RKO (cell line): Measurements from ENCODE around the gene CACTIN.

Experiments
- DNase-seq: peaks from one replicate; pipeline ENCODE4 v3.0.0-alpha.2; 2016; ENCODE audit warnings: low spot score

Gene CACTIN

GRCh38 chr19:3609779-3610719, 16.5 kb downstream of the CACTIN start:
- DNase-seq = no peak

GRCh38 chr19:3608750-3609322, 17.8 kb downstream of the CACTIN start:
- DNase-seq = no peak

GRCh38 chr19:3608079-3608641, 18.4 kb downstream of the CACTIN start:
- DNase-seq = no peak

GRCh38 chr19:3607303-3608078, 19.1 kb downstream of the CACTIN start:
- no peak for DNase-seq

GRCh38 chr19:3606690-3607289, 19.8 kb downstream of the CACTIN start, which contains the start of gene TBXA2R:
Gene TBXA2R (minus strand): TSS chr19:3606875. CDS start chr19:3600634, 6,241 bp downstream.
- DNase-seq = peak; percentile 66

- DNase-seq = peak; percentile 37
Observed at GRCh38 chr19:3606174-3606689, 20.4 kb downstream of the CACTIN start.

GRCh38 chr19:3605770-3606169, 20.8 kb downstream of the CACTIN start:
- no peak for DNase-seq

- no peak for DNase-seq
Observed at GRCh38 chr19:3605361-3605760, 21.2 kb downstream of the CACTIN start.

GRCh38 chr19:3604987-3605343, 21.6 kb downstream of the CACTIN start:
- no peak for DNase-seq

- DNase-seq = no peak
Observed at GRCh38 chr19:3604227-3604986, 22.2 kb downstream of the CACTIN start.

GRCh38 chr19:3603121-3603811, 23.3 kb downstream of the CACTIN start:
- DNase-seq = no peak

GRCh38 chr19:3601021-3601420, 25.6 kb downstream of the CACTIN start:
- DNase-seq = no peak

- no peak for DNase-seq
Observed at GRCh38 chr19:3599776-3600187, 26.8 kb downstream of the CACTIN start.

GRCh38 chr19:3595521-3596061, 31.0 kb downstream of the CACTIN start:
- DNase-seq = no peak

- DNase-seq = no peak
Observed at GRCh38 chr19:3593156-3593555, 33.4 kb downstream of the CACTIN start.

GRCh38 chr19:3591876-3592613, 34.5 kb downstream of the CACTIN start:
- DNase-seq = no peak

- no peak for DNase-seq
Observed at GRCh38 chr19:3590991-3591659, 35.5 kb downstream of the CACTIN start.

GRCh38 chr19:3589949-3590348, 36.6 kb downstream of the CACTIN start:
- DNase-seq = no peak

GRCh38 chr19:3589439-3589838, 37.2 kb downstream of the CACTIN start:
- no peak for DNase-seq
